Activated naive CD4-positive, alpha-beta T cell treated with anti-CD3 and anti-CD28 coated beads, Interleukin-2, amount 10 ng/mL, durations not matched to agents 7 days and 5 days (primary cell): ENCODE measurements around the gene FLT3.
"Not testable (repeated sequence)": the region's sequence is repeated elsewhere in the genome, so short reads cannot be mapped to it uniquely, and the experiment has no call there.

Experiments
- CTCF ChIA-PET: fragments of 350-600 bp; sonication (Branson Sonifier 250); formaldehyde crosslinking; loops from one replicate; lab custom pipeline; 2021; ENCODE audit warnings: antibody characterized with exemption; lab: Charles Lee
- DNase-seq: peaks from one replicate; pipeline ENCODE4 v3.0.0-alpha.2; 2020
- H3K27ac Mint-ChIP-seq: one replicate; pipeline ENCODE4 v1.8.0; 2021; ENCODE audit warnings: mild to moderate bottlenecking, moderate library complexity, mixed read lengths
- H3K27me3 Mint-ChIP-seq: one replicate; pipeline ENCODE4 v1.8.0; 2021; ENCODE audit warnings: mild to moderate bottlenecking, mixed read lengths
- H3K36me3 Mint-ChIP-seq: one replicate; pipeline ENCODE4 v1.8.0; 2021; ENCODE audit warnings: mixed read lengths
- H3K4me1 Mint-ChIP-seq: one replicate; pipeline ENCODE4 v1.8.0; 2021; ENCODE audit warnings: mixed read lengths
- H3K4me3 Mint-ChIP-seq: one replicate; pipeline ENCODE4 v1.8.0; 2021; ENCODE audit warnings: mild to moderate bottlenecking, moderate library complexity, mixed read lengths
- H3K9me3 Mint-ChIP-seq: one replicate; pipeline ENCODE4 v1.8.0; 2021; ENCODE audit warnings: mixed read lengths

FLT3 gene

DNA sequence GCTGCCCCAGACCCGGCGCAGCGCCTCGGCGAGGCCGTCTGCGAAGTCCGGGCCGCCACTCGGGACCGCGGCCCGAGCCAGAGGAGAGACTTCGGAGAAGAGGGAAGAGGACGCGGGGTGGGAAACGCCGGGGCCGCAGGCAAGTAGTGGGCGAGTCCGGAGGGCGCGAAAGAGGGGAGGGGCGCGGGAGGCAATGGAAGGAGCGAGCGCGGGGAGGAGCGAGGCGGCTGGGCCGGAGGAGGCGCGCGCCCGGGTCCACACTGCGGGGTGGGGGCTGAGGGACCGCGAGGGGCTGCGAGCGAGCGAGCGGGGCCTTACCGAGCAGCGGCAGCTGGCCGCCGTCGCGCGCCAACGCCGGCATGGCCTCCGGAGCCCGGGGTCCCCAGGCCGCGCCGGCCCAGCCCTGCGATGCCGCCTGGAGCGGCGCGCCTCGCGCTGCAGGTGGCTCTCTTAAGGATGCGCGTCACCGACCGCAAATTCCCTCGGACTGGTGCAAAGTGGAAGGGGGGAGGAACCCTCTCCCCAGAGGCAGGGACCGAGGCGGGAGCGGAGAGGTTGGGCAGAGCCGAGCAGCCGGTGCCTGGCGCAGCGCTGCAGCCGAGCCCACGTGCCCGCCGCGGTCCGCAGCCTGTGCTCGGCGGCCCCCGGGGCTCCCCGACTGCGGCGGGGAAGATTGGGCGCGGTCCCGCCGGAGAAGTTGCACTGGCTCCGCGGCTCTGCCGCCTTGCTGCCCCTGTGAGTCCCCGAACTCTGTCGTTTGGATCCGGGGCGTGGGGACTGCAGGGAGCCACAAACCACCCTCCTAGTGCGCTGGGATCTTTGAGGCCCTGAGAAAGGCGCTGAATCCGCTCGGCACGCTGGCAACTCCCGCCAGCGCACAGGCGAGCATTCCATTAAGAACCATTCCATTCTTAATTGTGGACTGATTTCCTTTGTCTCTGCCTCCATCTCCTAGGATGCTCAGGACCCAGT is at the start of gene FLT3:
Gene FLT3 (minus strand): TSS at position 427 of the 972 bp plus-strand sequence. CDS start 66 bp downstream, at position 361.
- CTCF ChIA-PET, result no interaction called here
- DNase-seq, result peak; percentile 62
- Mint-ChIP-seq H3K9me3 (no peaks in the 10 kb centered on the region), H3K4me1 (peaks cover 11% of the 10 kb centered on the region), H3K27me3 (peaks cover 82% of the 10 kb centered on the region), H3K4me3 (peak within 1 kb of the TSS; percentile 61), H3K36me3 (no peaks in the 10 kb centered on the region), H3K27ac (no peak within 1 kb of the TSS)

DNA sequence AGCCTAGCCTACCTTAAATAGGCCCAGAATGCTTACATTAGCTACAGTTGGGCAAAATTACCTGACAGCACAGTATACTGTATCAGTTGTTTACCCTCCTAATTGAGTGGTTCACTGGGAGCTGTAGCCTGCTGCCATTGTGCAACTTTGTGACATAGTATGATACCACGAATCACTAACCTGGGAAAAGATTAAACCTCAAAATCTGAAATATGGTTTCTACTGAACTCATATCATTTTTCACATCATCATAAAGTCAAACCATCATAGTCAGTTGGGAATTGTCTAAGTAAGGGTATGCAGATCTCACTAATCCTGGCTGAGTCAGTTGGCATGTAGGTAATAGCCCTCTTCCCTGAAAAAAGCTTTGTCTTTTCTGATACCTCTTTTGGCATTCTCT is 47.1 kb upstream of the FLT3 start:
- no peak overlapping the region for H3K27ac Mint-ChIP-seq
- no peaks in the 10 kb centered on the region for H3K27me3 Mint-ChIP-seq
- no peak overlapping the region for H3K4me3 Mint-ChIP-seq
- H3K36me3 Mint-ChIP-seq, result peaks cover 26% of the 10 kb centered on the region
- DNase-seq, result no peak
- peaks cover 10% of the 10 kb centered on the region for H3K4me1 Mint-ChIP-seq
- H3K9me3 Mint-ChIP-seq, result no peaks in the 10 kb centered on the region
- CTCF ChIA-PET, result no interaction called here

DNA sequence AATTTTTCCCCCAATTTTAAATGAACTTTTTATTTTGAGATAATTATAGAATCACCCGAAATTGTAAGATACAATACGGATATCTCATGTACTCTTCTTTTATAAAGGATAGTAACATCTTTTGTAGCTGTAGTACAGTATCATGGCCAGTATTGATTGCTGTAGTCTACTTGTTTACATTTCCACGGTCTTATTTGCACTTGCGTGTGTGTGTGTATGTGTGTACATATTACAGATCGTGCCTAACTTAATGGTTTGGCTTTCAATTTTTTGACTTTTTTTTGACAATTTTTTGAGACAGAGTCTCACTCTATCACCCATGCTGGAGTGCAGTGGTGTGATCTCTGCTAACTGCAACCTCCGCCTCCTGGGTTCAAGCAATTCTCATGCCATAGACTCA is 44.7 kb upstream of the FLT3 start:
- H3K4me1 Mint-ChIP-seq, result peaks cover 30% of the 10 kb centered on the region

DNA sequence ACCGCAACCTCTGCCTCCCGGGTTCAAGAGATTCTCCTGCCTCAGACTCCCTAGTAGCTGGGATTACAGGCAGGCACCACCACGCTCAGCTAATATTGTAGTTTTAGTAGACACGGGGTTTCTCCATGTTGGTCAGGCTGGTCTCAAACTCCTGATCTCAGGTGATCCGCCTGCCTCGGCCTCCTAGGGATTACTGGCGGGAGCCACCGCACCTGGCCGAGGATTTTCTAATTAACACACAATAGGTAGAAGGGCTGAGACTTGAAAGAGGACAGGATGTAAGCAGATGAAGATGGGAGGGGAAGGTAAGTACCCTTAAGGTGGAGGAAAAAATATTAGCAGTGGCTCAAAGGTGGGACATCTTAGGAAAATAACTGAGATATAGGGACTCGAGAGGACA is 41.2 kb upstream of the FLT3 start:
- H3K4me3 Mint-ChIP-seq, result peak overlapping the region; percentile 0
- H3K36me3 Mint-ChIP-seq, result peaks cover 22% of the 10 kb centered on the region
- H3K27me3 Mint-ChIP-seq, CTCF ChIA-PET, H3K27ac Mint-ChIP-seq, H3K9me3 Mint-ChIP-seq, DNase-seq: not testable (repeated sequence)
- H3K4me1 Mint-ChIP-seq, result peaks cover 47% of the 10 kb centered on the region

More for the DNA sequence above, 44.7 kb upstream of the FLT3 start:
- Mint-ChIP-seq H3K27me3 (no peaks in the 10 kb centered on the region), H3K9me3 (no peaks in the 10 kb centered on the region), H3K36me3 (peaks cover 27% of the 10 kb centered on the region), H3K4me3 (no peak overlapping the region), H3K27ac (no peak overlapping the region)
- CTCF ChIA-PET, result no interaction called here
- no peak for DNase-seq

- Mint-ChIP-seq H3K4me3 (peak overlapping the region; percentile 95), H3K27me3 (no peaks in the 10 kb centered on the region), H3K36me3 (peaks cover 20% of the 10 kb centered on the region), H3K9me3 (no peaks in the 10 kb centered on the region), H3K4me1 (peaks cover 52% of the 10 kb centered on the region), H3K27ac (peak overlapping the region; percentile 98)
- CTCF ChIA-PET, result no interaction called here
- no peak for DNase-seq
These were observed 40.2 kb upstream of the FLT3 start for GRCh38 chr13:28140433-28141125.

DNA sequence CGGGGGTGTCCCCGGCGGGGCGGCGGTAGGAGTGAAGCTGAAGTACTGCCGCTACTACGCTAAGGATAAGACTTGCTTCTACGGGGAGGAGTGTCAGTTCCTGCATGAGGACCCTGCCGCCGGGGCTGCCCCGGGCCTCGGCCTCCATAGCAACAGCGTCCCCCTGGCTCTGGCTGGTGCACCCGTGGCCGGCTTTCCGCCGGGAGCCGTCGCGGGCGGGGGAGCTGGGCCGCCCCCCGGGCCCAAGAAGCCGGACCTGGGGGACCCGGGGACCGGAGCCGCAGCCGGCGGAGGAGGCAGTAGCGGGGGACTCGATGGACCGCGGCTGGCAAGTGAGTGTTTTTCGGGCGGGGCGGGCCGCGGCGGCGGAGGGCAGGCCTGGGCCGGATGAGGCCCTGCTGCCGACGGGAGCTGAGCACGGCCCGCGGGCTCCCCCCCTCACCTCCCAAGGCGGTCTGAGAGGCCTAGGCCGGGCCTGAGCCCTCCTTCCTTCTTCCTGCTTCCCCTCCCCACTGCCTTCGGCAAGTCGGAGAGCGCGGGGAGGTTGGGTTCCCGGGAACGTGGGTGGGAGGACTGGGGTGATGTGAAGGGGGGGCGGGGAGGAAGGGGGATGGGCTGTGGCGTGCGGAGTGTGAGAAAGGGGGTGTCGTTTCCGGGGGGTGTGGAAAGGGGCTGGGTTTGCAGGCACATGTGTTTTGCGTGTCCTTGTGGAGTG is 38.5 kb upstream of the FLT3 start:
- CTCF ChIA-PET, result no interaction called here
- DNase-seq, result peak; percentile 94
- Mint-ChIP-seq H3K36me3 (peaks cover 17% of the 10 kb centered on the region), H3K9me3 (no peaks in the 10 kb centered on the region), H3K27ac (peak overlapping the region; percentile 98), H3K4me1 (peaks cover 52% of the 10 kb centered on the region), H3K4me3 (peak overlapping the region; percentile 95), H3K27me3 (no peaks in the 10 kb centered on the region)

GRCh38 chr13:28138012-28138755 is 37.8 kb upstream of the FLT3 start, which contains the start of gene PAN3:
Gene PAN3 (plus strand): TSS chr13:28138545. CDS start chr13:28138658, 113 bp downstream.
- H3K27ac Mint-ChIP-seq, result peak within 1 kb of the TSS; percentile 98
- no peaks in the 10 kb centered on the region for H3K27me3 Mint-ChIP-seq
- CTCF ChIA-PET, result no interaction called here
- peaks cover 14% of the 10 kb centered on the region for H3K36me3 Mint-ChIP-seq
- peak within 1 kb of the TSS; percentile 95 for H3K4me3 Mint-ChIP-seq
- peaks cover 50% of the 10 kb centered on the region for H3K4me1 Mint-ChIP-seq
- DNase-seq, result peak; percentile 94
- no peaks in the 10 kb centered on the region for H3K9me3 Mint-ChIP-seq

DNA sequence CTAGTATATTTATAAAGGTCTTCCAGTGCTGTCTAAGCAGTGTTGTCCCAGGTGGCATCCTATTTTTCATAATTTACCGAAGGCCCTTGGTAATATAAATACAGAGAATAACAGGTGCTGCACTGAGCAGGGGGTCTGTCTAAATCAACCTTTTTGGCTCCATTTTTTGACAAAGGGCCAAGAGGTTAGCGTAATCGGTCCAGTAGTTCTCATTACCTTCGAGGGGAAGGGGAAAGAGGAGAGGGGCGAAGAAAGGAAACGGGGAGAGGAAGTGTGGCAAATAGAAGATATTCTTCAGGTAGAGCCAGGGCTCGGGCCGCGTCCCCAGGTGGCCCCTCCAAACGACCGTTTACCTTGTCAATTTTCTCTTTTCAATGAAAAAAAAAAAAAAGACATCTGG is 37.2 kb upstream of the FLT3 start:
- CTCF ChIA-PET, result no interaction called here
- Mint-ChIP-seq H3K27me3 (no peaks in the 10 kb centered on the region), H3K4me3 (peak overlapping the region; percentile 95), H3K36me3 (peaks cover 14% of the 10 kb centered on the region), H3K4me1 (peaks cover 45% of the 10 kb centered on the region), H3K9me3 (no peaks in the 10 kb centered on the region), H3K27ac (peak overlapping the region; percentile 98)
- DNase-seq, result no peak

- peak; percentile 31 for DNase-seq
- Mint-ChIP-seq H3K36me3 (peaks cover 12% of the 10 kb centered on the region), H3K27me3 (no peaks in the 10 kb centered on the region), H3K4me1 (peaks cover 38% of the 10 kb centered on the region), H3K27ac (peak overlapping the region; percentile 98), H3K4me3 (peak overlapping the region; percentile 95), H3K9me3 (no peaks in the 10 kb centered on the region)
- CTCF ChIA-PET, result no interaction called here
These were observed 36.5 kb upstream of the FLT3 start for GRCh38 chr13:28136916-28137315.

GRCh38 chr13:28131646-28132045 is 31.3 kb upstream of the FLT3 start:
- H3K27ac Mint-ChIP-seq, result no peak overlapping the region
- H3K36me3 Mint-ChIP-seq, result peaks cover 4% of the 10 kb centered on the region
- no peaks in the 10 kb centered on the region for H3K9me3 Mint-ChIP-seq
- peaks cover 6% of the 10 kb centered on the region for H3K4me1 Mint-ChIP-seq
- peaks cover 8% of the 10 kb centered on the region for H3K27me3 Mint-ChIP-seq
- CTCF ChIA-PET, result no interaction called here
- DNase-seq, result no peak
- H3K4me3 Mint-ChIP-seq, result no peak overlapping the region

DNA sequence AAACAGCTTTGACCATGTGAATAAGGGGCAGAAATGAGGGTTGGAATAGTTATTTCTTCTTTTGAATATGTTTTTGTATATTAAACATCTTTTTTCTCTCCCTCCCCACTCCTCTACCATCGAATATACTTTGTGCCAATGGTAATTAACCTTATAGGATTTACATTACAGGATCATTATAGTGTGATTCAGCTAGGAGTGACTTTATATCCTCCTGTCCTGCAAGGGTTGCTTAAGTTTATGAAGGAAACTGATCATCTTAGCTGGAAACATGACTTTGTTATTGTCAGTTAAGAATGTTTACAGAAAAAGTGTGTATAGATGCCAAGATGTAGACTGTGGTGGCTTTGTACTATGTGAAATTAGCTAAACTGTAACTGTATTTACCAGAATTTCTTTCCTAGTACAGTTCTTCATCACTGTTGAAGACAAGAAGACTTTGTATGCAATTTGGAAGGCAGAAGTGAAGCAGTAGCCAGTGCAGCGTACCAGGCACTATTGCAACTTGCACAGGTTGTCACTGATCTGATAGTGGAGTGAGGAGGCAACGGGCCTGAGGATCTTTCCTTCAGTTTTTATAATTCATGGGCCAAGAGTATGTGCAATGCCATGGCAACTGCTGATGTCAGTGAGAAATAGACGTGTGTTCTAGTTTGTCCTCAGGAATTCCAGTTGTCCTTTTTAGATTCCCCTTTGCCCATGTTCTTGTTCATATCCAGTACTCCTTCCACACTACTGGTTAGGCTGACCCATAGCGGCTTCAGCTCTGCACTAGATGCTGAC is 29.7 kb upstream of the FLT3 start:
- H3K4me3 Mint-ChIP-seq, result no peak overlapping the region
- DNase-seq, result no peak
- H3K27me3 Mint-ChIP-seq, result peaks cover 8% of the 10 kb centered on the region
- H3K4me1 Mint-ChIP-seq, result no peaks in the 10 kb centered on the region
- no peaks in the 10 kb centered on the region for H3K9me3 Mint-ChIP-seq
- CTCF ChIA-PET, result no interaction called here
- no peak overlapping the region for H3K27ac Mint-ChIP-seq
- H3K36me3 Mint-ChIP-seq, result no peaks in the 10 kb centered on the region

DNA sequence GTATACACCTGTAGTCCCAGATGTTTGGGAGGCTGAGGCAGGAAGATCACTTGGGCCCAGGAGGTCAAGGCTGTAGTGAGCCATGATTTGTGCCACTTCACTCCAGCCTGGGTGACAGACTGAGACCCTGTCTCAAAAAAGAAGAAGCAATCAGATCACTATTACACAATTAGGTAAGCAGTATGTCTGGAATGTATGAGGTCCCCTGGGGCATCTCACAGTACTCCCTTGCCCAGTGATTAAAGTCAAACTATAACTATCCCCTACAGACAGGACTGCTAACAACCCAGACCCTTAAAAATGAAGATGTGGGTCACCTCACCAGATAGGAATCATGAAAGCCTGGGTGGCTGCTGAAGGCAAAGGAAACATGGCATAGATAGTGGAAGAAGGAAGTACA is 28.6 kb upstream of the FLT3 start:
- CTCF ChIA-PET, result no interaction called here
- DNase-seq, result no peak
- Mint-ChIP-seq H3K9me3 (no peaks in the 10 kb centered on the region), H3K27ac (no peak overlapping the region), H3K4me3 (no peak overlapping the region), H3K27me3 (peaks cover 8% of the 10 kb centered on the region), H3K4me1 (no peaks in the 10 kb centered on the region), H3K36me3 (no peaks in the 10 kb centered on the region)

DNA sequence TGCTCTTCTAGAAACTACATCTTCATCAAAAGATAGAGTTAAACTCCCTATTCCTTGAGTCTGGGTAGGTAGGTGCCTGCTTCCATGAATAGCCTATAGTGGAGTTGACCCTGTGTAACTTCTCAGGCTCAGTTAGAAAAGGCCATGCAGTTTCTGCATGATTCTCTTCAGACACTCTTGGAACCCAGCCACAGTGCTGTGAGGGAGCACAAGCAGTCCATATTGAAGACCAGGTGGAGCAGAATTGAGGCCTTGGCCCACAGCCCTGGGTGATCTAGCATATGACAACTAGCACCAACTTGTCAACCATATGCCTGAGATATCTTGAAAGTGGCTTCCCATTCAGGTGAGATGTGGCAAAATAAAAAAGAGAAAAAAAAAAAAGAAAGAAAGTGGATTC is 27.7 kb upstream of the FLT3 start:
- Mint-ChIP-seq H3K4me3 (no peak overlapping the region), H3K27ac (no peak overlapping the region)

More for the DNA sequence above, 27.7 kb upstream of the FLT3 start:
- H3K36me3 Mint-ChIP-seq, result no peaks in the 10 kb centered on the region
- H3K27me3 Mint-ChIP-seq, result peaks cover 8% of the 10 kb centered on the region
- CTCF ChIA-PET, result no interaction called here
- H3K9me3 Mint-ChIP-seq, result no peaks in the 10 kb centered on the region
- H3K4me1 Mint-ChIP-seq, result no peaks in the 10 kb centered on the region
- no peak for DNase-seq
